Measurements from ENCODE around the gene ATE1. TPM values are rescaled to one million over a fixed set of nuclear protein-coding genes. Genes with fewer than 3 reads are reported as not detected.

ATE1 gene
- total and polyA plus RNA-seq, 4 donors, result 4.2 to 47.8 (median 13.2) TPM

DNA sequence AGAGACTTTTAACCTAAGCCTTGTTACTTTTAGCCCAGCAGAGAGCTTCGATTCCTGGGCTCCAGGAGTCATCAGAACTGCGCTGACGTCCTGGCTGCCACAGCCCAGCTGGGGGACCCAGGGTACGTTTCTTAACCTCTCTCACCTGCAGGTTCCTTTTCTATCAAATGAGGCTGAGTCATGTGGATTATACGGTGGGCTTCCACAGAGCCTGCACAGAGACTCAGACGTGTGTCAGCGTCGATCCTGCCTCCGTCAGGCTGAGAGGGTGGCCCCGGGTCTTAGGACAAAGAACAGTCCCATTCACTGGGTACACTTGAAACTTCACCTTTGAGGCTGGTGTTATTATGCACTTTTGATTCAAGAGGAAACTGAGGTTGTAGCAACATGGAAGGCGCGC is 228.9 kb downstream of the ATE1 start:
- Histone ChIP-seq H3K9ac (ENCODE audit: insufficient read depth in 1 of 2, low read length in 2 of 2) (no peak overlapping the region), H3K27ac (ENCODE audit: low read depth in 1 of 2, low read length in 1 of 2) (no peak overlapping the region), H3K36me3 (ENCODE audit: control insufficient read depth in 4 of 4, insufficient read depth in 4 of 4, low read length in 4 of 4) (no peaks in the 10 kb centered on the region), H3K9me3 (ENCODE audit: control insufficient read depth in 4 of 4, insufficient read depth in 3 of 4, low read length in 3 of 4) (peaks cover 0 to 2% (median under 1%) of the 10 kb centered on the region in 4 donors), H3K4me3 (no peak overlapping the region), H3K27me3 (ENCODE audit: control insufficient read depth in 3 of 3, insufficient read depth in 3 of 3, low read length in 2 of 3) (no peaks in the 10 kb centered on the region), H3K4me1 (ENCODE audit: control insufficient read depth in 5 of 5, insufficient read depth in 5 of 5, low read length in 5 of 5) (no peaks in the 10 kb centered on the region)
- DNase-seq (no peak), ATAC-seq (ENCODE audit: insufficient read depth, low FRiP score) (no peak)
- 89 to 91% methylated on average over 12 of the region's 12 CpGs for WGBS, 2 donors
- TF ChIP-seq, protein P1, sequence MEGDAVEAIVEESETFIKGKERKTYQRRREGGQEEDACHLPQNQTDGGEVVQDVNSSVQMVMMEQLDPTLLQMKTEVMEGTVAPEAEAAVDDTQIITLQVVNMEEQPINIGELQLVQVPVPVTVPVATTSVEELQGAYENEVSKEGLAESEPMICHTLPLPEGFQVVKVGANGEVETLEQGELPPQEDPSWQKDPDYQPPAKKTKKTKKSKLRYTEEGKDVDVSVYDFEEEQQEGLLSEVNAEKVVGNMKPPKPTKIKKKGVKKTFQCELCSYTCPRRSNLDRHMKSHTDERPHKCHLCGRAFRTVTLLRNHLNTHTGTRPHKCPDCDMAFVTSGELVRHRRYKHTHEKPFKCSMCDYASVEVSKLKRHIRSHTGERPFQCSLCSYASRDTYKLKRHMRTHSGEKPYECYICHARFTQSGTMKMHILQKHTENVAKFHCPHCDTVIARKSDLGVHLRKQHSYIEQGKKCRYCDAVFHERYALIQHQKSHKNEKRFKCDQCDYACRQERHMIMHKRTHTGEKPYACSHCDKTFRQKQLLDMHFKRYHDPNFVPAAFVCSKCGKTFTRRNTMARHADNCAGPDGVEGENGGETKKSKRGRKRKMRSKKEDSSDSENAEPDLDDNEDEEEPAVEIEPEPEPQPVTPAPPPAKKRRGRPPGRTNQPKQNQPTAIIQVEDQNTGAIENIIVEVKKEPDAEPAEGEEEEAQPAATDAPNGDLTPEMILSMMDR (IDR thresholded peaks at IDR 0.05; ENCODE audit: control extremely low read depth, extremely low read depth), result no peak

DNA sequence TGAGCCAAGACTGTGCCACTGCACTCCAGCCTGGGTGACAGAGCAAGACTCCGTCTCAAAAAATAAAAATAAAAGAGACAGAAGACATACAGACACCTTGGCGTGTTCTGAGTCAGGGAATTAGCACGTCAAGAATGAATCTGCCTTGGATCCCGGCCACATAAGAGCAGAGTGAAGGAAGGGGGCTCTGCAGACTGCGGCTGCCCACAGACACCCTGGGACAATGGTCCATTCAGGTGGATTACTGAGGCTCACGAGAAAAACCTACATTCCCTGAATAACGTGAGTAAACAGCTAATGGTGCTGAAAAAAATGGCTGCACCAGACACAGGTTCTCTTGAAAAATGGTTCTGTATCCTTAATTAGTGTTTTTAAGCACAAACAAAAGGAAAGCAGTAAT is 229.5 kb downstream of the ATE1 start:
- DNase-seq (no peak), ATAC-seq (ENCODE audit: insufficient read depth, low FRiP score) (no peak)
- Histone ChIP-seq H3K27me3 (ENCODE audit: control insufficient read depth in 3 of 3, insufficient read depth in 3 of 3, low read length in 2 of 3) (no peaks in the 10 kb centered on the region), H3K27ac (ENCODE audit: low read depth in 1 of 2, low read length in 1 of 2) (no peak overlapping the region), H3K36me3 (ENCODE audit: control insufficient read depth in 4 of 4, insufficient read depth in 4 of 4, low read length in 4 of 4) (no peaks in the 10 kb centered on the region), H3K9me3 (ENCODE audit: control insufficient read depth in 4 of 4, insufficient read depth in 3 of 4, low read length in 3 of 4) (peaks cover 0 to 2% (median under 1%) of the 10 kb centered on the region in 4 donors), H3K4me3 (no peak overlapping the region), H3K9ac (ENCODE audit: insufficient read depth in 1 of 2, low read length in 2 of 2) (no peak overlapping the region), H3K4me1 (ENCODE audit: control insufficient read depth in 5 of 5, insufficient read depth in 5 of 5, low read length in 5 of 5) (no peaks in the 10 kb centered on the region)
- TF ChIP-seq, protein P1 (IDR thresholded peaks at IDR 0.05; ENCODE audit: control extremely low read depth, extremely low read depth), result no peak
- WGBS, 2 donors, result 76 to 86% methylated on average over 7 of the region's 7 CpGs

DNA sequence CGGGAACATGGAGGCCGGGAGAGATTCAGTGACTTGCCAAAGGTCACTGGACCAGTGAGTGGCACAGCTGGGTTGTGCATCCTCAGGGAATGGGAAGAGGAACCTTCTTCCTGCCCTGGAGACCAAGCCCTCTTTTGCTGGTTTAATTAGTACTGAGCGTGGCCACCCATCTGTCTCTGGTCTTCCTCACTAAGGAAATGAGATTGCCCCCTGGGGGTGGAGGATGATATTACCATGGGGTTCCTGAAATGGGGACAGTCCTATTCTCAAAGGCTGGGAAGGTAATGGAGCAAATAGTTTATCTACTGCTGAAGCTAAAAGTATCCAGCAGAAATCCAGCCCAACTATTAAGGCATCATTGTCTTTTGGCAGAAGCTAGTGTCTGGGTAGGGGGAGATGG is 231.0 kb downstream of the ATE1 start:
- Histone ChIP-seq H3K27ac (ENCODE audit: low read depth in 1 of 2, low read length in 1 of 2) (no peak overlapping the region), H3K36me3 (ENCODE audit: control insufficient read depth in 4 of 4, insufficient read depth in 4 of 4, low read length in 4 of 4) (no peaks in the 10 kb centered on the region), H3K27me3 (ENCODE audit: control insufficient read depth in 3 of 3, insufficient read depth in 3 of 3, low read length in 2 of 3) (no peaks in the 10 kb centered on the region), H3K4me1 (ENCODE audit: control insufficient read depth in 5 of 5, insufficient read depth in 5 of 5, low read length in 5 of 5) (no peaks in the 10 kb centered on the region), H3K9ac (ENCODE audit: insufficient read depth in 1 of 2, low read length in 2 of 2) (no peak overlapping the region), H3K9me3 (ENCODE audit: control insufficient read depth in 4 of 4, insufficient read depth in 3 of 4, low read length in 3 of 4) (peaks cover 0 to 2% (median under 1%) of the 10 kb centered on the region in 4 donors), H3K4me3 (no peak overlapping the region)
- ATAC-seq (ENCODE audit: insufficient read depth, low FRiP score) (no peak), DNase-seq (peak in 1 of 3 donors; percentile 23)
- TF ChIP-seq, protein P1 (IDR thresholded peaks at IDR 0.05; ENCODE audit: control extremely low read depth, extremely low read depth), result no peak
- 82 to 89% methylated on average over 3 of the region's 3 CpGs for WGBS, 2 donors
